K562 (cell line): ENCODE results near the gene VPS33A. TPM values are rescaled to one million over a fixed set of nuclear protein-coding genes. Genes with fewer than 3 reads are reported as not detected.

Experiments
- CHD7 ChIP-seq: fragments of 200-600 bp; sonication (generic); IDR thresholded peaks from one replicate; pipeline ENCODE4 v1.6.1; 2012; ENCODE audit warnings: mild to moderate bottlenecking, low read depth, low read length, inconsistent platforms
- EWSR1 ChIP-seq: fragments of 450-650 bp; IDR thresholded peaks from 2 replicates; pipeline ENCODE4 v1.6.1; 2018; ENCODE audit warnings: borderline replicate concordance, mild to moderate bottlenecking, low read depth, moderate library complexity; ENCODE audit not compliant: partially characterized antibody
- FOSL1 ChIP-seq: fragments of 200-800 bp; sonication (Bioruptor generic); conservative IDR thresholded peaks from 2 replicates; pipeline ENCODE4 v1.6.1; 2016; ENCODE audit warnings: missing genetic modification characterization, missing compliant biosample characterization
- ZBTB9 ChIP-seq: fragments of 450-650 bp; formaldehyde crosslinking; IDR thresholded peaks from 2 replicates; pipeline ENCODE4 v1.4.0; 2020; ENCODE audit warnings: mild to moderate bottlenecking, moderate library complexity
- ZNF263 ChIP-seq: sonication (generic); formaldehyde crosslinking; IDR thresholded peaks from 2 replicates; pipeline ENCODE4 v1.8.0; 2022; ENCODE audit warnings: mild to moderate bottlenecking, missing genetic modification reagents, borderline replicate concordance
- ZNF592 ChIP-seq: fragments of 450-650 bp; IDR thresholded peaks from 2 replicates; pipeline ENCODE4 v1.6.1; 2017; ENCODE audit warnings: antibody characterized with exemption, mild to moderate bottlenecking
- ZNF655 ChIP-seq: fragments of 250-450 bp; sonication (Bioruptor Pico); IDR thresholded peaks from 2 replicates; pipeline ENCODE4 v1.5.0; 2021
- polyA plus RNA-seq, 8 experiments: library from polyadenylated mRNA; depleted of rRNA in 4 of 8; stranded (reverse) in 5 of 8; unstranded in 3 of 8; fragments of >200 nt; fragmentation: Nextera tagmentation in 2 of 8; fragmentation: Illumina TruSeq in 1 of 8; extraction: Ambion mirVana in 2 of 8; extraction: Trizol in 1 of 8; gene quantifications; 2 replicates each; pipeline versions ENCODE4 v1.2.1 to v1.2.3, GENCODE V29; 2011 to 2014; ENCODE audit warnings: inconsistent platforms in 1 of 8, missing spikeins in 1 of 8
- total RNA-seq, 7 experiments: library from RNA; depleted of rRNA in 6 of 7; stranded (reverse); fragments of >200 nt in 6 of 7; fragmentation: Illumina TruSeq in 2 of 7; extraction: Trizol in 2 of 7; gene quantifications; 2 replicates each; pipeline versions ENCODE4 v1.2.1 to v1.2.3, GENCODE V29; 2011 to 2021; ENCODE audit warnings: low replicate concordance in 1 of 7

VPS33A gene
- total and polyA plus RNA-seq, 9 of the 15 experiments (the other 6 are each of a cell fraction or from before 2014, with no cell fraction given), result 10.6 to 34.3 (median 25.3) TPM

GRCh38 chr12:122195405-122195804, 70.9 kb downstream of the VPS33A start (continued):
- TF ChIP-seq CHD7 (no peak), FOSL1 (tag) (peak; percentile 56), ZNF592 (no peak), ZNF655 (CRISPR knock-in tag) (no peak), ZNF263 (CRISPR knock-in tag) (no peak), ZBTB9 (no peak), EWSR1 (no peak)
